Natural killer cell (primary cell): ENCODE measurements around the gene CTSZ. TPM values are rescaled to one million over a fixed set of nuclear protein-coding genes. Genes with fewer than 3 reads are reported as not detected.
"Not testable (repeated sequence)": the region's sequence is repeated elsewhere in the genome, so short reads cannot be mapped to it uniquely, and the experiment has no call there.

Source experiments
- ATAC-seq, 3 donors: fragments of 150-1000 bp in 2 of 3; fragments of 200-7000 bp in 1 of 3; cut with Tn5 transposase; 1 replicate in 1 of 3; 2 replicates in 2 of 3; pipeline ENCODE4 v1.10.0; 2021; ENCODE audit warnings: mild to moderate bottlenecking in 2 of 3, moderate library complexity in 2 of 3
- DNase-seq, 2 donors: peaks; one replicate each; pipeline versions ENCODE4 v3.0.0 to v3.0.0-alpha.2; 2013 to 2021; ENCODE audit warnings: mixed read lengths in 1 of 2
- H3K27ac ChIP-seq: one replicate; pipeline ENCODE4 v1.5.1; 2013; ENCODE audit warnings: mild to moderate bottlenecking, low read length
- H3K27me3 ChIP-seq: one replicate; pipeline ENCODE4 v1.6.1; 2013; ENCODE audit warnings: low read length; ENCODE audit not compliant: control insufficient read depth, insufficient read depth
- H3K36me3 ChIP-seq: one replicate; pipeline ENCODE4 v1.6.1; 2013; ENCODE audit warnings: low read length; ENCODE audit not compliant: control insufficient read depth, insufficient read depth
- H3K4me1 ChIP-seq: one replicate; pipeline ENCODE4 v1.6.1; 2013; ENCODE audit warnings: low read length; ENCODE audit not compliant: control insufficient read depth, insufficient read depth
- H3K4me3 ChIP-seq: one replicate; pipeline ENCODE4 v1.5.1; 2013; ENCODE audit warnings: low read length
- H3K9me3 ChIP-seq: one replicate; pipeline ENCODE4 v1.6.1; 2013; ENCODE audit warnings: low read length; ENCODE audit not compliant: control insufficient read depth, insufficient read depth
- H3K27ac Mint-ChIP-seq, 2 donors: one replicate each; pipeline ENCODE4 v1.8.0; 2022; ENCODE audit warnings: mild to moderate bottlenecking in 2 of 2, mixed read lengths in 2 of 2, moderate library complexity in 1 of 2
- H3K27me3 Mint-ChIP-seq, 2 donors: one replicate each; pipeline ENCODE4 v1.8.0; 2022; ENCODE audit warnings: low read depth in 2 of 2, mixed read lengths in 2 of 2
- H3K36me3 Mint-ChIP-seq: one replicate; pipeline ENCODE4 v1.8.0; 2022; ENCODE audit warnings: mixed read lengths
- H3K4me1 Mint-ChIP-seq, 2 donors: one replicate each; pipeline ENCODE4 v1.8.0; 2022; ENCODE audit warnings: mixed read lengths in 2 of 2
- H3K4me3 Mint-ChIP-seq: one replicate; pipeline ENCODE4 v1.8.0; 2022; ENCODE audit warnings: mild to moderate bottlenecking, moderate library complexity, mixed read lengths
- H3K9me3 Mint-ChIP-seq, 2 donors: one replicate each; pipeline ENCODE4 v1.8.0; 2022; ENCODE audit warnings: mixed read lengths in 2 of 2
- WGBS: methylation state at CpG from one replicate; pipeline ENCODE4 v1.1.7; 2013; ENCODE audit warnings: missing lambda C conversion rate; ENCODE audit not compliant: insufficient coverage; 5-methylcytosine and 5-hydroxymethylcytosine counted together
- intact Hi-C: fragments of 100-400 bp; cut with micrococcal nuclease; formaldehyde crosslinking; loops from one replicate; pipeline ENCODE4 v1.14.2; 2022
- total RNA-seq, 4 donors: library from RNA; stranded (reverse); fragments of 120-200 nt in 1 of 4; gene quantifications; one replicate each; pipeline versions ENCODE4 v1.2.3 to v1.2.4, GENCODE V29; 2013 to 2022
- TF ChIP-seq, protein P1 (sequence below): fragments of 200-600 bp; IDR thresholded peaks from one replicate; pipeline ENCODE4 v1.8.0; 2022; ENCODE audit warnings: antibody characterized with exemption

CTSZ gene
- total RNA-seq, 3 donors from 2014 or later (not counting 1 experiment from before 2014, with no cell fraction given): 30.5 to 52.5 (median 42.3) TPM

GRCh38 chr20:59013031-59013951 lies 6.2 kb upstream of the CTSZ start:
- Histone ChIP-seq H3K9me3 (no peaks in the 10 kb centered on the region), H3K36me3 (no peaks in the 10 kb centered on the region), H3K27me3 (no peaks in the 10 kb centered on the region), H3K4me1 (peaks cover 38% of the 10 kb centered on the region), H3K4me3 (no peak overlapping the region), H3K27ac (no peak overlapping the region)
- peaks cover 35 to 41% of the 10 kb centered on the region in 2 donors for H3K4me1 Mint-ChIP-seq
- 94% methylated on average over 17 of the region's 17 CpGs for WGBS
- no peaks in the 10 kb centered on the region for H3K9me3 Mint-ChIP-seq
- H3K36me3 Mint-ChIP-seq: no peaks in the 10 kb centered on the region
- ATAC-seq: no peak
- intact Hi-C loops: no loop called here
- DNase-seq: peak in 1 of 2 donors; percentile 10
- TF ChIP-seq, protein P1, sequence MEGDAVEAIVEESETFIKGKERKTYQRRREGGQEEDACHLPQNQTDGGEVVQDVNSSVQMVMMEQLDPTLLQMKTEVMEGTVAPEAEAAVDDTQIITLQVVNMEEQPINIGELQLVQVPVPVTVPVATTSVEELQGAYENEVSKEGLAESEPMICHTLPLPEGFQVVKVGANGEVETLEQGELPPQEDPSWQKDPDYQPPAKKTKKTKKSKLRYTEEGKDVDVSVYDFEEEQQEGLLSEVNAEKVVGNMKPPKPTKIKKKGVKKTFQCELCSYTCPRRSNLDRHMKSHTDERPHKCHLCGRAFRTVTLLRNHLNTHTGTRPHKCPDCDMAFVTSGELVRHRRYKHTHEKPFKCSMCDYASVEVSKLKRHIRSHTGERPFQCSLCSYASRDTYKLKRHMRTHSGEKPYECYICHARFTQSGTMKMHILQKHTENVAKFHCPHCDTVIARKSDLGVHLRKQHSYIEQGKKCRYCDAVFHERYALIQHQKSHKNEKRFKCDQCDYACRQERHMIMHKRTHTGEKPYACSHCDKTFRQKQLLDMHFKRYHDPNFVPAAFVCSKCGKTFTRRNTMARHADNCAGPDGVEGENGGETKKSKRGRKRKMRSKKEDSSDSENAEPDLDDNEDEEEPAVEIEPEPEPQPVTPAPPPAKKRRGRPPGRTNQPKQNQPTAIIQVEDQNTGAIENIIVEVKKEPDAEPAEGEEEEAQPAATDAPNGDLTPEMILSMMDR: no peak
- peak overlapping the region in 1 of 2 donors; percentile 42 for H3K27ac Mint-ChIP-seq
- no peaks in the 10 kb centered on the region for H3K27me3 Mint-ChIP-seq
- no peak overlapping the region for H3K4me3 Mint-ChIP-seq

DNA sequence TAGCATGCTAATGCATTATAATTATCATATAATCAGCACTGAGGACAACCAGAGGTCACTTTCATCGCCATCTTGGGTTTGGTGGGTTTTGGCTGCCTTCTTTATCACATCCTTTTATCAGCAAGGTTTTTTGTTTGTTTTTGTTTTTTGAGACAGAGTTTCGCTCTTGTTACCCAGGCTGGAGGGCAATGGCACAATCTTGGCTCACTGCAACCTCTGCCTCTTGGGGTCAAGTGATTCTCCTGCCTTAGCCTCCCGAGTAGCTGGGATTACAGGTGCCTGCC lies 4.8 kb upstream of the CTSZ start:
- H3K36me3 Mint-ChIP-seq, H3K27me3 ChIP-seq, ATAC-seq, intact Hi-C loops, H3K4me3 ChIP-seq, H3K27me3 Mint-ChIP-seq, DNase-seq, H3K27ac ChIP-seq, H3K27ac Mint-ChIP-seq, H3K9me3 ChIP-seq, H3K36me3 ChIP-seq, H3K9me3 Mint-ChIP-seq, H3K4me3 Mint-ChIP-seq: not testable (repeated sequence)
- peaks cover 43% of the 10 kb centered on the region for H3K4me1 ChIP-seq
- H3K4me1 Mint-ChIP-seq: peaks cover 31 to 39% of the 10 kb centered on the region in 2 donors
- 96% methylated on average over 2 of the region's 3 CpGs for WGBS

DNA sequence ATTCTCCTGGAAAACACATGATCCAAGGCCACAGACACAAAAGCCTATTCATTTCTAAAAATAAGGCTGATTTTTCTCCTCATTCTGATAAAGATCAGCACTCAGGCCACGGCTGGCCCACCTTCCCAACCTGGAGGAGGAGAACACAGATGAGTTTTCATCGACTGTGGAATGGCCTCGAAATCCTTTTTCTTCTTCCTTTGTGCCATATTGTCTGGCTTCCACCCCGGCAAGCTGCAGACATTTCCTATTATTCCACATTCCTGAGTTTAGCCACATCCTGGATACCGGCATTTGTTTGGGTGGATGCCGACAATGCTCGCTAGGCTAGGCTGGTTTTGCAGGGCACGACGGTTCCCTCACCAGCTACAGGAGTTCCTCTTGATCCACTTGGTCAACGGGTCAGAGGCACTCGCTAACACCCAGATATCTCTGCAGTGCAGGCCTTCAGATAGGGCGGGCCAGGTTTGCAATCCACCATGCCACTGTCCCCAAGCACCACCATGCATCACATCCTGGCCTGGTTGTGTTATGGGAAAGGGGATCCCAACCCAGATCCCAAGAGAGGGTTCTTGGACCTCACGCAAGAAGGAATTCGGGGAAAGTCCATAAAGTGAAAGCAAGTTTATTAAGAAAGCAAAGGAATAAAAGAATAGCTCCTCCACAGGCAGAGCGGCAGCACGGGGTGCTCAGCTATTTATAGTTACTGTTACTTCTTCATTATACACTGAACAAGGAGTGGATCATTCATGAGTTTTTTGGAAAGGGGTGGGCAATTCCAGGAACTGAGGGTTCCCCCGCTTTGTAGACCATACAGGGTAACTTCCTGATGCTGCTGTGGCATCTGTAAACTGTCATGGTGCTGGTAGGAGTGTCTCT lies 4.2 kb upstream of the CTSZ start:
- no peaks in the 10 kb centered on the region for H3K27me3 Mint-ChIP-seq
- Histone ChIP-seq H3K4me1 (peaks cover 42% of the 10 kb centered on the region), H3K4me3 (no peak overlapping the region), H3K27ac (no peak overlapping the region), H3K36me3 (no peaks in the 10 kb centered on the region), H3K9me3 (no peaks in the 10 kb centered on the region), H3K27me3 (no peaks in the 10 kb centered on the region)
- intact Hi-C loops: no loop called here
- 82% methylated on average over 15 of the region's 17 CpGs for WGBS
- no peak overlapping the region for H3K4me3 Mint-ChIP-seq
- TF ChIP-seq, protein P1: no peak
- peak in 1 of 3 donors; percentile 38 for ATAC-seq
- peaks cover 26 to 36% of the 10 kb centered on the region in 2 donors for H3K4me1 Mint-ChIP-seq
- no peak overlapping the region for H3K27ac Mint-ChIP-seq
- H3K36me3 Mint-ChIP-seq: no peaks in the 10 kb centered on the region
- H3K9me3 Mint-ChIP-seq: no peaks in the 10 kb centered on the region
- DNase-seq: no peak
